Tongue (tissue), 2 donors: ENCODE results near the gene TLX1. TPM values are rescaled to one million over a fixed set of nuclear protein-coding genes. Genes with fewer than 3 reads are reported as not detected.
A peak's percentile ranks its signal among the peaks of the same experiment; 100 is the strongest.

Experiments used
- DNase-seq: peaks from one replicate; pipeline ENCODE4 v3.0.0-alpha.2; 2015
- total RNA-seq: library from RNA; depleted of rRNA; stranded (reverse); fragments of >200 nt; gene quantifications from one replicate; pipeline ENCODE4 v1.2.3, GENCODE V29; 2014

The TLX1 gene
- total RNA-seq, 1 donor from 2014 or later = 1.3 TPM

DNA sequence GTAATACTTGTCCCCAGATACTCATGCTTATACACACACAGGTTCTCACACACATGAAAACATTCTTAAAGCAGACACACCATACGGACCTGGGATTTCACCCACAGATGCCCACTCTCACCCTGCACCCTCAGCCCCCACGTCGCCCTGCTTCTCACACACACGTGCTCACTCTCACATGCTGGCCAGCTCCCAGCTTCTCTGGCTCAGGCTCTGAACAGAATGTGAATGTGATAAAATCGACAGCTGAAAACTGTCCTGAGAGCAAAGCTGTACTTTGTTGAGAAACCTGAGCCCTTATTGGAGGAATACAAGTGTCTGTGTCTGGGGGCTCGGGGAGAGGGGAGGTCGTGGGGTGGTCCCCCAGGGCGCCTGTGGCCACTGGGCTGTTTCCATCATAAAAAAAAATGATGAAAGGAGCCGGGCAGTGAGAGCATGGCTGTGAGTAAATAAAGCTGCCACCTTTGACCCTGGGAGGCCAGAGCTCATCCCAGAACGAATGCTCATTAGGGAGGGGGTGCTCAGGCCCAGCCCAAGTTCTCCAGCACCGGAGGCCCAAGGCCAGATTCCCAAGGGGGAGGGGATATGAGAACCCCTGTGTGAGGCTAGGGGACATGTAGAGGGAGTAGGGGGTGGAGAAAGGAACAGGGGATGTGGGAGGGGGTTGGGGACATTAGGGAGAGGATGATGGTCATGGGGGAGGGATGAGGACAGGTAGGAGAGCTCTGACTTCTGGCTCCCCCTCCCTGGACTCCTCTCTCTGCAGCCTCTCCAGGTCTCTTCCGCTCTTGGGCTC is 18.1 kb upstream of the TLX1 start:
- DNase-seq = peak; percentile 41

GRCh38 chr10:101113890-101114403 is 17.2 kb upstream of the TLX1 start:
- no peak for DNase-seq

DNA sequence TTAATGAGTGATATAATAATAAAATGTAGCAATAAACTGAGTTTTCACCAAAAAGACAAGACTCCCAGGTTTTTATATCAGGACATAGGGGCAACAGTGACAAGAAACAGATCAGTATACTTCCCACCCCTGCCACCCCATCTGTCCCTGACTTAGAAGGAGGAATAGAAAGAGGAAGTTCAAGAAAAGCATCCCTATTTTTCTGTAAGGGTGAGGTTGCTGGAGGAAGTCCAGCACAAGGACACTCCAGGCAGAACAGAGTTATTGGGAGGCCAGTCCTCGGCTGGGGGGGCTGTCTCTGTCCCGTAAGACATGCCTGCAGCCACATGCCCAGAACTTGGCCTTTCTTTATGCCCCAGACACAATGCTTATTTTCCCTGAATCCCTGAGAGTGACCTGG is 16.5 kb upstream of the TLX1 start:
- DNase-seq = no peak

DNA sequence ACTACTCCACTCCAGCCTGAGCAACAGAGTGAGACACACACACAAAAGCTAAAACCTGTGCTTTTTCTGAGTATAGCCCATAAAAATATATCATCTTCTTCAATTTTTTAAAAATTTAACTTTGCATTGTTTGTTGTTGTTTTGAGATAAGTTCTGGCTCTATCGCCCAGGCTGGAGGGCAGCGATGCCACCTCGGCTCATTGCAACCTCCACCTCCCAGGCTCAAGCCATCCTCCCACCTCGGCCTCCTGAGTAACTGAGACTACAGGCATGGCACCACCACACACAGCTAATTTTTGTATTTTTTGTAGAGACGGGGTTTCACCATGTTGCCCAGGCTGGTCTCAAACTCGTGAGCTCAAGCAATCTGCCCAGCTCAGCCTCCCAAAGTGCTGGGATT is 14.3 kb upstream of the TLX1 start:
- DNase-seq = no peak

DNA sequence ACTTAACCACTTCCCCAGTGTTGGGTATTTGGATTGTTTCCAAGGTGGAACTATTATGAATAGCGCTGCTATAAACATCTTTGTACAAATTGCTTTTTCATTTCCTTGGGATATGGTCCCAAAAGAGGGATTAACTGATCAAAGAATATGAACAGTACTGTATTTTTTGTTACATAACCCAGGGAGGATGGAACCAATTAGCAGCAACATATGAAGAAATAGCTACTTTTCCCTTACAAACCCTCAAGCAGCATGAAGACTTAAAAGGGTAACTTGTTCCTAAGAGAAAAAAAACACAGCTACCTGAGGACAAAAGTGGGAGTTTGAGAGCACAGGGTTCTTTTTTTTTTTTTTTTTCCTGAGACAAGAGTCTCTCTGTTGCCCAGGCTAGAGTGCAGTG is 13.1 kb upstream of the TLX1 start:
- DNase-seq = no peak

DNA sequence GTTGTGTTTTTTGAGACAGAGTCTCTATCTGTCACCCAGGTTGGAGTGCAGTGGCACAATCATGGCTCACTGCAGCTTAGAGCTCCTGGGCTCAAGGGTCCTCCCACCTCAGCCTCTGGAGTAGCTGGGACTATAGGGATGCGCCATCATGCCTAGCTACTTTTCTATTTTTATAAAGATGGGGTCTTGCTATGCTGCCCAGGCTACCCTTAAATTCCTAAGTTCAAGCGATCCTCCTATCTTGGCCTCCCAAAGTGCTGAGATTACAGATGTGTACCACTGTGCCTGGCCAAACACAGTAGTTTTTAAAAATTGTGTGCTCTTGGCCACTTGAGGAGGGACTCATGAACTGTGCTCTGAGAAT is 10.6 kb upstream of the TLX1 start:
- no peak for DNase-seq

DNA sequence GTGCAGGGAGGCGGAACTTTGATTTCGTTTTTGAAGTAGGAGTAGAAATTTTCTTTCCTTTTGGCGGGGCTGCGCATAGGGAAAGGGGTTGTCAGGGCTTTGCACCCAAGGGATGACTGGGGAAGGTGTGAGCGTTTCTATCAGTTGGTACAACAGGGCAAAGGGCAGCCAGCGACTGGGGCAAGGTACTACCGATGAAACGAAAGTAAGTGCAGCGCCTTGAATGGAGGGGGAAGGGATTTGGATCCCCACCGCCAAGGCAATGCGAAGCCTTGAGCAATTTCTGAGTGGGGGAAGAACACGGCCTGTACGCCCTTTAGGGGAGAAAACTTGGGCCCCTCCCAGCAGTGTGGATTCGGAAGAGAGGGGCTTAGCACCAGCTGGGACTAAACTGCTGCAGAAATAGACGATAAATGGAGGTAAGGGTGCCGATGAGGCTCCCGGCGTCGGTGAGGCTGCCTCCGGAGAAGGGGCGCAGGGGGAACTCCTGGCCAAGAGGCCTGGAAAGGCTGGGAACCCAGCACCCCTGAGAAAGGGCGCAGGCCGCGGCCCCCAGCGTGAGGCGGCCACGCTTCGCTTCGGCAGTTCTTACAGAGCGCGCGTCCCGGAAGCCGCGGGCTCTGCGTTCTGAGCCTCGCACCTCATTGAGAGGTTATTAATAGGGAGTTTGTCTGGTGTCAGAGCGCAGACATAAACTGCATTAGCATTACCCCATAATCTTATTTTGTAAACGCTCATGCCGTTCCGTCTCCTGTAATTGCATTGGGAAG is 10.0 kb upstream of the TLX1 start:
- no peak for DNase-seq

DNA sequence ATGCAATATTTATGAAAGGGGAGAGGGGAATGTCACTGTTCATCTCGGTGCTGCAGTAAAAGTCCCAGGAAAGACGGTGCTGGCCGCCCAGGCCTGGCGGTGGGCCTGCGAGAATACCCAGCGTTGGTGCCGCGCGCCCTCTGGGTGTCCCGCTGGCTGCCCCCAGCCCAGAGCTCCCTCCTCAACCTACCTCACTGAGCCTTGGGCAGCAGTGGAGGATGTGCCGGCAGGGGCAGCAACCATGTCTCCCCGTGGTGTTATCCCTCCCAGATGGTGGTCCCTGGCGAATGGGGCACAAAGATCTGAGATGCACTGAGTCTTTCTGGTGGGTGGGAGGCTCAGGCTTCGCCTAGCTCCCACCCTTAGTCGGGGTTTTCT is 9.5 kb upstream of the TLX1 start:
- no peak for DNase-seq

DNA sequence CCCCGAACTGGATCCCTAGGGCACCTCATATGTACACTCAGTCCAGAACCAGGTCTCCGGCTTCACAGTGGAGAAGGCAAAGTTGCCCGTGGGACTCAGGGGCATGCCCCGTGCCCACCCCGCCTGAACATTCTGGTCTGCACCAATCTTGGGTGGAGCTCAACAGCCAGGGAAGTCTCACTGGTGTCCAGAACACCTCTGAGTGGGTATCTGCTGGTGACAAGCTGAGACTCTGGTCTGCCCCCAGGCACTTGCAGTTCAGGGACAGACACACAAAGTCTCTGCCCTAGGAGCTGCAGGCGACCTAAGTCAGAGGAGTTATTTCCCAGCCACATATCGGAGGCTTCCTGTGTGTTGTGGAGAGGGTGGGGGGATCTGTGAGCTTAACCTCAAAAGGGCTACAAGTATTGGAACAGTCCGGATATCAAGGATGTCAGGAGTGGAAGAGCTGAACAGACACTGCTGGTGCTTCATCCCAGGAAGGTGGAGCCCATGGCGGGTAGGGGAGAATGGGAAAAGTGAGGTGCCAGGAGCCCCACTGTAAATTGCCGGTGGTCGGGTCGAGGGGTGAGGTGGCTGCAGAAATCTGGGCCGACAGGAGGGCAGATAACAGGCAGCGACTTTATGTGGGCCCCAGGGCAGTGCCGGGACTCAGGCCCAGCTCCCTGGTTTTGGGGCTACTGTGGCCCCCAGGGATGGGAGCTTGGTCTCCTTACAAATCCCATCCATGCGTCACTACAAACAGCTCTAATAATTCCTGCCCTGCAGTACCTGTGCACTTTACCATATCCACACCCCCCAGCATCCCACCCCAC is 8.6 kb upstream of the TLX1 start:
- DNase-seq = no peak

DNA sequence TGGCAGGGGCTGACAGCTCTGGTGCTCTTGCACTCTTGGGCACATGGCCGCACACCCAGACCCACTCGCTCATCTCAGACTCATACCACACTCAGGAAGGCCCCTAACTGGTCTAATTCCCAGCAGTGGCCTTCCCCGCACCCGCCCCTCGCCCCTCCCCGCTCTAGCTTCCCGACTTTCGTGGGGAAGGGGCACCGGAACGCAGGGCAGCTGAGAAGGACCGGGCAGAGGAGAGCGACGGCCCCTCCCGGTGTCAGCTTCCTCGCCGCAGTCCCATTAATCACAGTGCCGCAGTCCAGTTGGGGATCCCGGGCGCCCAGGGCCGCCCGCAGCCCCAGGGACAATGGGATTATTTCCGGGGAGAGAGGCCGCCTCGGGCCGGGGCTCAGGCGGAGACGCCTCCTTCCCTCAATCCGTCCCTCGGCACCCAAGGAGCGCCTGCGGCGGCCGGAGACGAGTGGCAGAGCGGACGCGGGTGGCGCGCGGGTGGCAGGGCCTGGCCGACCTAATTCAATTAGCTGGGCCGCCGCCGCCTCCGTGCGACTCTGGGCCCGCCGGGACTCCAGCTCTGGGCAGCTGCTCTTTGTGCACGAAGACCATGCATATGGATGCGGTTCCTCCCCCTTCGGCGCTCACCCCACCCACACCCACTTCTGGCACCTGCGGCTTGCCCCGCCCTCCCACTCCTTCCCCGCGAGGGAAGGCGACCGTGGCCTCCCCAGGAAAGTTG is 7.8 kb upstream of the TLX1 start:
- no peak for DNase-seq

DNA sequence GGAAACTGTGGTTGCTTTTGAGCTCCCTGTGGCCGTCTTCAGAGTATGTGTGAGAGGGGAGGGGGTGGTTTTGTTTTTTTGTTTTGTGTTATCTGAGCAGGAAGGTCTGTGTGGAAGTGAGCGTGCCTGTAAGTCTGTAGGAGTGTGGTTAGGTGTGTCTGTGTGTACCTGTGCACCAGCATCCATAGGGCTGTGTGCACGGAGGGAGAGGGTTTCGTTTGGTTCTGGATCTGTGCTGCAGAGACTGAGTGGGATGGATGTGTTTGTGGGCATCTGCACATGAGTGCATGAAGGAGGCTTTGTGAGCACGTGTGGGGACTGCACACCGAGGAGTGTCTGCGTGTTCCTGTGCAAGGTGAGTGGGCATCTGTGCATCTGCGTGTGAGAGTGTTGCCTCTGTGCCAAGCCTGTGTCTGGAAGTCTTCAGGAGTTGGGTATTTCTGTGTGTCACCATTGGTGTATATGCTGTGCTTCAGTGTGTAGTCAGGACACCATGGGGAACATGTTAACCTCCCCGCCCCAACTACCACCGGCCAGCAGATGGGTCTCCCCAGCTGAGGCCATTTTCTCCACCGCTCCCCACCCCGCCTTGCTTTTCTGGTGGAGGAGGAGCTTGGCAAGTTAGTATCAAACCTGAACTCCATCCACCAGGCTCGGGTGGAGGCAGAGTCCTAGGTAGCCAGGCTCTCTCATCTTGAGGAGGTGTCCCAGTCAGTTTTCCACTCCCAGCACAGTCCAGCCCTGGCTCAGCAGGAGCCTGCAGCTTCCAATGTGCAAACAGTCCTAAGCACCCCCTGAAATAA is 7.1 kb upstream of the TLX1 start:
- DNase-seq = no peak

DNA sequence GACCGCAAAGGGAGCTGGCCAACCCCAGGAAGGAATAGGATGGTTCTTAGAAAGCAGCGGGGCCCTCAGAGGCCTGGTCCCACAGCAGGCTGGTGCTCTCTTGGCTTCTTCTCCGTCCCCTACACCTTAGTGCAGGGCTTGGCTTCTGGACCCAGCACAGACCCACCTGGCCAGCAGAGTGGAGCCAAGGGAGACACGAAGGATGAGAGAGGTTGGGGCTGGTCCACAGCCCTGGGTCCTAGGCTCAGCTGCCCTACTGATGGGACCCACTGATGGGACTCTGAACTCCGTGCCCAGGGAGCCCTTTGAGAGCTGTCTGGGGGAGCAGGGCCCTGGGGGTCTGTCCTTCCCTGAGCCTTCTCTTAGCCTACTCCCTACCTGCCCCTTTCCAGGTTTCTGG is 6.2 kb upstream of the TLX1 start:
- DNase-seq = no peak

- DNase-seq = no peak
Measured at GRCh38 chr10:101126684-101127628, 4.1 kb upstream of the TLX1 start.

DNA sequence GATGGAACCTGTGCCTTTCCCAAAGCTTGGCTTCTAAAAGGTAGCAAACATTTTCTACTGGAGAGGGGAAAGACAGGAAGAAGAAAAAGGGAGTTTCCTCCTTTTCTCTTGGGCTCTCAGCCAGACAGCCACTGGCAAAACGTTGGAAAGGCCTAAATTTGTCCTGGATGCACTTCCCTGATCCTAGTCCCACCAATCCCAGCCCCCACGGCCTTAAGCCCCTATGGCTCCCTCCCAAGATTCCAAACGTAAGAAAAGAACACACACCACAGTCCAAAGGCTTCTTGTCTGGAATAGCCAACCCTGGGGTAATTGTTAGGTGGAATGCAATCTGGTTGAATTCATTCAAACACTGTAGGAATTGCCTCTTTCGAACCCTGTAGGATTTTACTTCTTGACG is 959 bp upstream of the TLX1 start:
- no peak for DNase-seq

GRCh38 chr10:101131962-101132635 is 999 bp downstream of the TLX1 start:
- no peak for DNase-seq

- no peak for DNase-seq
Measured at GRCh38 chr10:101132636-101133473, 1.8 kb downstream of the TLX1 start.

- DNase-seq = no peak
Measured at GRCh38 chr10:101133489-101134298, 2.6 kb downstream of the TLX1 start.
